Measurements from ENCODE around the gene AUP1.

The AUP1 gene

DNA sequence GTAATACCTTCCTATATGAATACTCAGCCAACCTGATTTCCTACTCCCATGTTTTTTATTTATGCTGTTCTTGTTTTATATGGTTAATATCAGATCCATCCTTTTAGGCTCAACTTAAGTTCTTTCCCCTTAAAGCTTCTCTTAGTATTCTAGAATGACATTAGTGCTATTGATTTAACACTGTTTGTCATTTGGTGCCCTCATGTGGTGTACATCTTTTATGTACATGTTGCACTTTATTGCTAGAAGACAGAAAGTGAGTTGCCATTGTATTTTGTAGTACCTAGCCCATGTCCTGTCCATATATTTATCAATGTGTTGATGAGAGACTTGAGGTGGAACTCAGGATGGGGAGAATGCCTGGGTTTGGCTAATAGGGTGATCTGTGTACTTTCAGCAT is 2.7 kb upstream of the AUP1 start:
- H3K4me1 ChIP-seq (ENCODE audit: control insufficient read depth in 1 of 2, insufficient read depth in 2 of 2, low read length in 2 of 2), result peaks cover 9 to 13% of the 10 kb centered on the region in 2 experiments

DNA sequence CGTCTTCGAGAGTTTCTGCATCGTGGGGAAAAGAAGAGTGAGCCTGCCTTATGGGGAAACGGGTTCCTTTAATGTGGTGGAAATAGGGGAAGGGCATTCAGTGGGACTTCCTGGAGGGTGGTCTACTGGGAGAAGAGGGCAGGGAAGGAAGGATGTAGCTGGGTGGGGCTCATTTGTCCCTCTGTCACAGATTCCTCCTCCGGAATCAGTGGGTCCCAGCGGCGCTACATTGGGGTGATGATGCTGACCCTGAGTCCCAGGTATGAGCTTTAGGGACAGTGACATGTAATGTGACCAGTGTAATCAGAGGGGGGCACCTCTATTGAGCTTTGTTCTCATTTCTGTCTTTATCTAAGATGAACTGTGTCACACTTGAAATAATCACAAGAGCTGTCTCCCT is 2.2 kb upstream of the AUP1 start:
- DNase-seq, result no peak
- Histone ChIP-seq H4K91ac (ENCODE audit: low read depth, low read length) (no peak overlapping the region), H4K12ac (ENCODE audit: low read depth, low read length) (no peak overlapping the region), H3K79me2 (ENCODE audit: control insufficient read depth, insufficient read depth, low read length, poor library complexity) (peaks cover 13% of the 10 kb centered on the region), H3K18ac (ENCODE audit: low read length) (no peak overlapping the region), H3K79me1 (ENCODE audit: low read length) (peaks cover 11% of the 10 kb centered on the region), H2BK120ac (ENCODE audit: insufficient read depth, low read length, poor library complexity) (no peak overlapping the region), H3K9me3 (ENCODE audit: insufficient read depth, low read depth, low read length) (no peaks in the 10 kb centered on the region), H2AK5ac (ENCODE audit: low read length) (no peak overlapping the region), H3K9ac (ENCODE audit: low read length) (no peak overlapping the region), H3K4me1 (ENCODE audit: control insufficient read depth in 1 of 2, insufficient read depth in 2 of 2, low read length in 2 of 2) (peaks cover 9 to 13% of the 10 kb centered on the region in 2 experiments), H3K27me3 (ENCODE audit: insufficient read depth, low read length) (no peaks in the 10 kb centered on the region), H3K4ac (ENCODE audit: low read depth, low read length) (no peak overlapping the region), H2BK5ac (ENCODE audit: low read depth, low read length, poor library complexity) (no peak overlapping the region), H4K8ac (ENCODE audit: low read depth, low read length) (no peak overlapping the region), H3K4me2 (ENCODE audit: low read length) (no peak overlapping the region), H3K23ac (ENCODE audit: low read length) (no peak overlapping the region), H3K36me3 (ENCODE audit: control insufficient read depth in 1 of 2, insufficient read depth in 2 of 2, low read length in 2 of 2) (peaks cover 26 to 32% of the 10 kb centered on the region in 2 experiments), H3K4me3 (ENCODE audit: low read depth, low read length) (no peak overlapping the region), H3K14ac (ENCODE audit: low read length) (no peak overlapping the region), H2AFZ (ENCODE audit: insufficient read depth, low read length, poor library complexity) (no peak overlapping the region), H2BK12ac (ENCODE audit: low read length) (no peak overlapping the region), H3K27ac (ENCODE audit: low read depth, low read length) (no peak overlapping the region)
- no CpG with 5 or more reads among the region's 7 CpGs for WGBS (ENCODE audit: extremely low coverage, insufficient coverage, insufficient read length)

More for the DNA sequence above, 2.7 kb upstream of the AUP1 start:
- H3K79me1 ChIP-seq (ENCODE audit: low read length), result peaks cover 11% of the 10 kb centered on the region
- no peak overlapping the region for H3K4ac ChIP-seq (ENCODE audit: low read depth, low read length)
- H3K9ac ChIP-seq (ENCODE audit: low read length), result no peak overlapping the region
- no peak overlapping the region for H4K8ac ChIP-seq (ENCODE audit: low read depth, low read length)
- peaks cover 20 to 27% of the 10 kb centered on the region in 2 experiments for H3K36me3 ChIP-seq (ENCODE audit: control insufficient read depth in 1 of 2, insufficient read depth in 2 of 2, low read length in 2 of 2)
- no peak overlapping the region for H2AK5ac ChIP-seq (ENCODE audit: low read length)
- H4K91ac ChIP-seq (ENCODE audit: low read depth, low read length), result no peak overlapping the region
- H3K4me3 ChIP-seq (ENCODE audit: low read depth, low read length), result no peak overlapping the region
- H2BK5ac ChIP-seq (ENCODE audit: low read depth, low read length, poor library complexity), result no peak overlapping the region
- no peak overlapping the region for H2BK12ac ChIP-seq (ENCODE audit: low read length)
- H2AFZ ChIP-seq (ENCODE audit: insufficient read depth, low read length, poor library complexity), result no peak overlapping the region
- H4K12ac ChIP-seq (ENCODE audit: low read depth, low read length), result no peak overlapping the region
- no peak overlapping the region for H3K27ac ChIP-seq (ENCODE audit: low read depth, low read length)
- no peak overlapping the region for H3K23ac ChIP-seq (ENCODE audit: low read length)
- no peak overlapping the region for H3K14ac ChIP-seq (ENCODE audit: low read length)
- peak in 1 of 2 donors; percentile 55 for DNase-seq
- H3K9me3 ChIP-seq (ENCODE audit: insufficient read depth, low read depth, low read length), result no peaks in the 10 kb centered on the region
- no peak overlapping the region for H2BK120ac ChIP-seq (ENCODE audit: insufficient read depth, low read length, poor library complexity)
- H3K79me2 ChIP-seq (ENCODE audit: control insufficient read depth, insufficient read depth, low read length, poor library complexity), result peaks cover 13% of the 10 kb centered on the region
- no peak overlapping the region for H3K4me2 ChIP-seq (ENCODE audit: low read length)
- H3K18ac ChIP-seq (ENCODE audit: low read length), result no peak overlapping the region
- no peaks in the 10 kb centered on the region for H3K27me3 ChIP-seq (ENCODE audit: insufficient read depth, low read length)

DNA sequence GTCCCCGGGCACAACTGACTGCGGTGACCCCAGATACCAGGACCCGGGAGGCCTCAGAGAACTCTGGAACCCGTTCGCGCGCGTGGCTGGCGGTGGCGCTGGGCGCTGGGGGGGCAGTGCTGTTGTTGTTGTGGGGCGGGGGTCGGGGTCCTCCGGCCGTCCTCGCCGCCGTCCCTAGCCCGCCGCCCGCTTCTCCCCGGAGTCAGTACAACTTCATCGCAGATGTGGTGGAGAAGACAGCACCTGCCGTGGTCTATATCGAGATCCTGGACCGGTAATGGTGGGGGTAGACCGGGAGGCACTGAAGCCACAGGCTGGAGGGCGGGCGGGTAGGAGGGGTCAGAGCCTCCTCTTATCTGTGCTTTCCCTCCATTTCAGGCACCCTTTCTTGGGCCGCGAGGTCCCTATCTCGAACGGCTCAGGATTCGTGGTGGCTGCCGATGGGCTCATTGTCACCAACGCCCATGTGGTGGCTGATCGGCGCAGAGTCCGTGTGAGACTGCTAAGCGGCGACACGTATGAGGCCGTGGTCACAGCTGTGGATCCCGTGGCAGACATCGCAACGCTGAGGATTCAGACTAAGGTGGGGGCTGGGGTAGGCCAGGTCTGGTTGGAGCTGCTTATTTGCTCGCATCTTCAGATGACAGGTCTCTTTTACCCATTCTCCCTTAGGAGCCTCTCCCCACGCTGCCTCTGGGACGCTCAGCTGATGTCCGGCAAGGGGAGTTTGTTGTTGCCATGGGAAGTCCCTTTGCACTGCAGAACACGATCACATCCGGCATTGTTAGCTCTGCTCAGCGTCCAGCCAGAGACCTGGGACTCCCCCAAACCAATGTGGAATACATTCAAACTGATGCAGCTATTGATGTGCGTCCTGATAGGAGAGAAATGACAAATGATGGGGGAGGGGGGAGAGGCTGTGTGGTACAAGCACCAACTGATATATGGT is 1.0 kb upstream of the AUP1 start:
- no CpG with 5 or more reads among the region's 54 CpGs for WGBS (ENCODE audit: extremely low coverage, insufficient coverage, insufficient read length)
- no peak overlapping the region for H3K27ac ChIP-seq (ENCODE audit: low read depth, low read length)

DNA sequence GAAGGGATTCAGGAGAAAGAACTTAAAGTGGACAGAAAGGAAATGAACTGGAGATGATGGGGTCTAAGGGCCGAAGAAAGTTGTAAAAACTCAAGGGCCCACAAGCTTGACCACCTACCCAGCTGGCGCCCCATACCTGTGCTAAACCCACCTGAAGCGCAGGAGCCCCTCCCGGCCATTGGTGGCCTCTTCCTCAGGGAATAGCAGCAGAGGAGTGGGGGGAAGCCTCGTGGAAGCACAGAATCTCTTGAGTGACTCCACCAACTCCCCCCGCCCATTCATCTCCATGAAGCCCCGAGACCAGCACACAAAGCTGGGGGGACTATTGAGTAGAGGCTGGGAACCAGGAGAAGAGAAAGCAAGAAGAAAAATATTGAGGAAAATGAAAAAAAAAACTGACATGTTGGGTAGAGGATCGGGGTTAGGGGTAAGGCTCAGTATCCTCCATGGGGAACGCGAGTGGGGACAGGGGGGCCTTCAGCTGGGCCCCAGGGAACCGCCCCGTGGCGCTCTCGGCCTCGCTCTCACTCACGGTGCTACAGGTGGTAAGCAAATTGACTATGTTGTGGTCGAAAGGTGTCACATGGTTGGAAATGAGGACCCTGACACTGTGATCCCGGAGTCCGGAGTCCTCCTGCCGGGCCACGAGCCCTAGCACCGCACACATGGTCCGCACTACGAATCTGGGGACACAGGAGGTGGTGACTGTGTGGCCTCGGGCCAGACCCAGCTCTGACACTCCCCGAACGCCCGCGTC is 728 bp downstream of the AUP1 start:
- Histone ChIP-seq H2AFZ (ENCODE audit: insufficient read depth, low read length, poor library complexity) (peak overlapping the region; percentile 68), H3K23ac (ENCODE audit: low read length) (no peak overlapping the region), H3K9me3 (ENCODE audit: insufficient read depth, low read depth, low read length) (no peaks in the 10 kb centered on the region), H3K27me3 (ENCODE audit: insufficient read depth, low read length) (no peaks in the 10 kb centered on the region), H3K4me2 (ENCODE audit: low read length) (peak overlapping the region; percentile 93), H2BK120ac (ENCODE audit: insufficient read depth, low read length, poor library complexity) (peak overlapping the region; percentile 65), H3K4me3 (ENCODE audit: low read depth, low read length) (peak overlapping the region; percentile 98), H2BK5ac (ENCODE audit: low read depth, low read length, poor library complexity) (peak overlapping the region; percentile 86), H3K9ac (ENCODE audit: low read length) (peak overlapping the region; percentile 97), H3K79me1 (ENCODE audit: low read length) (peaks cover 11% of the 10 kb centered on the region), H3K4ac (ENCODE audit: low read depth, low read length) (peak overlapping the region; percentile 77), H2BK12ac (ENCODE audit: low read length) (no peak overlapping the region), H3K27ac (ENCODE audit: low read depth, low read length) (peak overlapping the region; percentile 46), H3K36me3 (ENCODE audit: control insufficient read depth in 1 of 2, insufficient read depth in 2 of 2, low read length in 2 of 2) (peaks cover 32 to 41% of the 10 kb centered on the region in 2 experiments), H4K91ac (ENCODE audit: low read depth, low read length) (peak overlapping the region; percentile 83), H4K8ac (ENCODE audit: low read depth, low read length) (peak overlapping the region; percentile 87), H2AK5ac (ENCODE audit: low read length) (peak overlapping the region; percentile 66), H3K14ac (ENCODE audit: low read length) (peak overlapping the region; percentile 62), H3K79me2 (ENCODE audit: control insufficient read depth, insufficient read depth, low read length, poor library complexity) (peaks cover 13% of the 10 kb centered on the region), H3K18ac (ENCODE audit: low read length) (peak overlapping the region; percentile 49), H3K4me1 (ENCODE audit: control insufficient read depth in 1 of 2, insufficient read depth in 2 of 2, low read length in 2 of 2) (peaks cover 9 to 13% of the 10 kb centered on the region in 2 experiments), H4K12ac (ENCODE audit: low read depth, low read length) (peak overlapping the region; percentile 45)
- no CpG with 5 or more reads among the region's 29 CpGs for WGBS (ENCODE audit: extremely low coverage, insufficient coverage, insufficient read length)
- DNase-seq, result no peak

More for the DNA sequence above, 1.0 kb upstream of the AUP1 start:
- peak overlapping the region; percentile 73 for H3K4ac ChIP-seq (ENCODE audit: low read depth, low read length)
- H3K36me3 ChIP-seq (ENCODE audit: control insufficient read depth in 1 of 2, insufficient read depth in 2 of 2, low read length in 2 of 2), result peaks cover 32 to 42% of the 10 kb centered on the region in 2 experiments
- peaks cover 9 to 13% of the 10 kb centered on the region in 2 experiments for H3K4me1 ChIP-seq (ENCODE audit: control insufficient read depth in 1 of 2, insufficient read depth in 2 of 2, low read length in 2 of 2)
- H3K9ac ChIP-seq (ENCODE audit: low read length), result peak overlapping the region; percentile 85
- H4K8ac ChIP-seq (ENCODE audit: low read depth, low read length), result peak overlapping the region; percentile 93
- peak overlapping the region; percentile 38 for H2AK5ac ChIP-seq (ENCODE audit: low read length)
- H3K18ac ChIP-seq (ENCODE audit: low read length), result peak overlapping the region; percentile 94
- no peaks in the 10 kb centered on the region for H3K9me3 ChIP-seq (ENCODE audit: insufficient read depth, low read depth, low read length)
- H3K23ac ChIP-seq (ENCODE audit: low read length), result no peak overlapping the region
- peaks cover 13% of the 10 kb centered on the region for H3K79me2 ChIP-seq (ENCODE audit: control insufficient read depth, insufficient read depth, low read length, poor library complexity)
- H3K4me2 ChIP-seq (ENCODE audit: low read length), result peak overlapping the region; percentile 59
- H3K4me3 ChIP-seq (ENCODE audit: low read depth, low read length), result peak overlapping the region; percentile 84
- peak; percentile 20 to 38 for DNase-seq
- peak overlapping the region; percentile 0 for H4K12ac ChIP-seq (ENCODE audit: low read depth, low read length)
- peak overlapping the region; percentile 69 for H2BK5ac ChIP-seq (ENCODE audit: low read depth, low read length, poor library complexity)
- peak overlapping the region; percentile 69 for H2BK120ac ChIP-seq (ENCODE audit: insufficient read depth, low read length, poor library complexity)
- H3K14ac ChIP-seq (ENCODE audit: low read length), result peak overlapping the region; percentile 88
- peak overlapping the region; percentile 93 for H2AFZ ChIP-seq (ENCODE audit: insufficient read depth, low read length, poor library complexity)
- peak overlapping the region; percentile 95 for H4K91ac ChIP-seq (ENCODE audit: low read depth, low read length)
- H3K79me1 ChIP-seq (ENCODE audit: low read length), result peaks cover 11% of the 10 kb centered on the region
- H3K27me3 ChIP-seq (ENCODE audit: insufficient read depth, low read length), result no peaks in the 10 kb centered on the region
- peak overlapping the region; percentile 7 for H2BK12ac ChIP-seq (ENCODE audit: low read length)
